ENCODE measurements around the gene BBS9. TPM values are rescaled to one million over a fixed set of nuclear protein-coding genes. Genes with fewer than 3 reads are reported as not detected.

BBS9 gene
- total and polyA plus RNA-seq, 2 donors from 2014 or later: 9.0 to 23.4 TPM

GRCh38 chr7:33644489-33644888, 515.1 kb downstream of the BBS9 start:
- no peaks in the 10 kb centered on the region for H3K36me3 ChIP-seq (ENCODE audit: control insufficient read depth in 2 of 3, insufficient read depth in 3 of 3, low read length in 3 of 3)
- no peak overlapping the region for H3K9ac ChIP-seq (ENCODE audit: low read length in 3 of 3)
- no peak overlapping the region for H3K4me3 ChIP-seq (ENCODE audit: low read length in 3 of 3)
- no peak overlapping the region for H3K27ac ChIP-seq (ENCODE audit: low read depth in 2 of 2, low read length in 2 of 2)
- no peak for TF ChIP-seq CTCF (IDR thresholded peaks at IDR 0.05; ENCODE audit: borderline replicate concordance, extremely low read depth, insufficient read depth)
- DNase-seq (no peak), FAIRE-seq (no peak)
- intact Hi-C loops (cut with DNase I): no loop called here
- no peaks in the 10 kb centered on the region for H3K27me3 ChIP-seq (ENCODE audit: control insufficient read depth, insufficient read depth, low read length)
- no peaks in the 10 kb centered on the region for H3K4me1 ChIP-seq (ENCODE audit: control insufficient read depth in 2 of 3, insufficient read depth in 2 of 3, low read depth in 1 of 3, low read length in 3 of 3)
- H3K9me3 ChIP-seq (ENCODE audit: control insufficient read depth in 2 of 3, insufficient read depth in 1 of 3, low read length in 3 of 3): no peaks in the 10 kb centered on the region

- Histone ChIP-seq H3K27ac (ENCODE audit: low read depth in 2 of 2, low read length in 2 of 2) (no peak overlapping the region), H3K4me3 (ENCODE audit: low read length in 3 of 3) (no peak overlapping the region), H3K4me1 (ENCODE audit: control insufficient read depth in 2 of 3, insufficient read depth in 2 of 3, low read depth in 1 of 3, low read length in 3 of 3) (no peaks in the 10 kb centered on the region), H3K9me3 (ENCODE audit: control insufficient read depth in 2 of 3, insufficient read depth in 1 of 3, low read length in 3 of 3) (no peaks in the 10 kb centered on the region), H3K36me3 (ENCODE audit: control insufficient read depth in 2 of 3, insufficient read depth in 3 of 3, low read length in 3 of 3) (no peaks in the 10 kb centered on the region), H3K27me3 (ENCODE audit: control insufficient read depth, insufficient read depth, low read length) (no peaks in the 10 kb centered on the region), H3K9ac (ENCODE audit: low read length in 3 of 3) (no peak overlapping the region)
- no peak for DNase-seq
- intact Hi-C loops (cut with DNase I): no loop called here
- no peak for TF ChIP-seq CTCF (IDR thresholded peaks at IDR 0.05; ENCODE audit: borderline replicate concordance, extremely low read depth, insufficient read depth)
- no peak for FAIRE-seq
These were observed 515.7 kb downstream of the BBS9 start for GRCh38 chr7:33645104-33645503.

GRCh38 chr7:33646166-33646565, 516.8 kb downstream of the BBS9 start:
- Histone ChIP-seq H3K36me3 (ENCODE audit: control insufficient read depth in 2 of 3, insufficient read depth in 3 of 3, low read length in 3 of 3) (no peaks in the 10 kb centered on the region), H3K9me3 (ENCODE audit: control insufficient read depth in 2 of 3, insufficient read depth in 1 of 3, low read length in 3 of 3) (no peaks in the 10 kb centered on the region), H3K27me3 (ENCODE audit: control insufficient read depth, insufficient read depth, low read length) (no peaks in the 10 kb centered on the region), H3K4me3 (ENCODE audit: low read length in 3 of 3) (no peak overlapping the region), H3K27ac (ENCODE audit: low read depth in 2 of 2, low read length in 2 of 2) (no peak overlapping the region), H3K9ac (ENCODE audit: low read length in 3 of 3) (no peak overlapping the region), H3K4me1 (ENCODE audit: control insufficient read depth in 2 of 3, insufficient read depth in 2 of 3, low read depth in 1 of 3, low read length in 3 of 3) (no peaks in the 10 kb centered on the region)
- no peak for FAIRE-seq
- TF ChIP-seq CTCF (IDR thresholded peaks at IDR 0.05; ENCODE audit: borderline replicate concordance, extremely low read depth, insufficient read depth): no peak
- no peak for DNase-seq
- intact Hi-C loops (cut with DNase I): no loop called here

GRCh38 chr7:33646891-33647391, 517.6 kb downstream of the BBS9 start:
- H3K4me1 ChIP-seq (ENCODE audit: control insufficient read depth in 2 of 3, insufficient read depth in 2 of 3, low read depth in 1 of 3, low read length in 3 of 3): no peaks in the 10 kb centered on the region
- no peaks in the 10 kb centered on the region for H3K9me3 ChIP-seq (ENCODE audit: control insufficient read depth in 2 of 3, insufficient read depth in 1 of 3, low read length in 3 of 3)
- no peak overlapping the region for H3K4me3 ChIP-seq (ENCODE audit: low read length in 3 of 3)
- no peak overlapping the region for H3K9ac ChIP-seq (ENCODE audit: low read length in 3 of 3)
- no peaks in the 10 kb centered on the region for H3K36me3 ChIP-seq (ENCODE audit: control insufficient read depth in 2 of 3, insufficient read depth in 3 of 3, low read length in 3 of 3)
- FAIRE-seq (no peak), DNase-seq (no peak)
- intact Hi-C loops (cut with DNase I): no loop called here
- H3K27ac ChIP-seq (ENCODE audit: low read depth in 2 of 2, low read length in 2 of 2): no peak overlapping the region
- TF ChIP-seq CTCF (IDR thresholded peaks at IDR 0.05; ENCODE audit: borderline replicate concordance, extremely low read depth, insufficient read depth): no peak
- H3K27me3 ChIP-seq (ENCODE audit: control insufficient read depth, insufficient read depth, low read length): no peaks in the 10 kb centered on the region

All from kidney (tissue), 14 donors.